OCI-LY3 (cell line): Measurements from ENCODE around the gene RAD51B.

Source experiments
- H2AFZ ChIP-seq: fragments of 200-600, 300-600 bp; shearing (Covaris generic); 2 replicates; pipeline ENCODE4 v1.6.0; 2014; ENCODE audit warnings: antibody characterized with exemption, low read depth, low read length
- H3K27ac ChIP-seq: fragments of 200-600, 300-600 bp; sonication (generic); 2 replicates; pipeline ENCODE4 v1.5.1; 2014; ENCODE audit warnings: mild to moderate bottlenecking, low read length, moderate library complexity, mixed read lengths
- H3K27me3 ChIP-seq: fragments of 200-600, 300-600 bp; sonication (generic); 2 replicates; pipeline ENCODE4 v1.6.1; 2014; ENCODE audit warnings: low read depth, low read length, mixed read lengths
- H3K36me3 ChIP-seq: fragments of 200-600, 300-600 bp; sonication (generic); replicated peaks from 2 replicates; pipeline ENCODE3; 2014; ENCODE audit warnings: low read depth, low read length, mixed read lengths
- H3K4me1 ChIP-seq: fragments of 300-600, 200-600 bp; sonication (generic); 2 replicates; pipeline ENCODE4 v1.6.1; 2014; ENCODE audit warnings: low read length, mixed read lengths
- H3K4me2 ChIP-seq: fragments of 200-600, 300-600 bp; sonication (generic); 2 replicates; pipeline ENCODE4 v1.6.1; 2014; ENCODE audit warnings: low read length, mixed read lengths
- H3K4me3 ChIP-seq: fragments of 300-600, 200-600 bp; sonication (generic); 2 replicates; pipeline ENCODE4 v1.5.1; 2014; ENCODE audit warnings: antibody characterized with exemption, mild to moderate bottlenecking, low read length, moderate library complexity
- H3K79me2 ChIP-seq: fragments of 300-600, 200-600 bp; shearing (Covaris generic); 2 replicates; pipeline ENCODE4 v1.6.1; 2014; ENCODE audit warnings: mild to moderate bottlenecking, low read length, mixed read lengths
- H3K9ac ChIP-seq: fragments of 300-600, 200-600 bp; shearing (Covaris generic); 2 replicates; pipeline ENCODE4 v1.6.0; 2014; ENCODE audit warnings: mild to moderate bottlenecking, low read length, moderate library complexity
- H3K9me3 ChIP-seq: fragments of 200-600, 300-600 bp; shearing (Covaris generic); 2 replicates; pipeline ENCODE4 v1.6.1; 2014; ENCODE audit warnings: low read length, mixed read lengths; ENCODE audit not compliant: insufficient read depth
- H4K20me1 ChIP-seq: fragments of 200-600, 300-600 bp; sonication (generic); 2 replicates; pipeline ENCODE4 v1.6.1; 2016; ENCODE audit warnings: low read length, mixed read lengths; ENCODE audit not compliant: insufficient read depth
- CTCF ChIP-seq: fragments of 200-600, 300-600 bp; sonication (generic); IDR thresholded peaks from 2 replicates; pipeline ENCODE4 v1.5.1; 2014; ENCODE audit warnings: antibody characterized with exemption, low read length, low read depth
- EZH2phosphoT487 ChIP-seq: fragments of 200-600 bp; shearing (Covaris generic); IDR thresholded peaks from 2 replicates; pipeline ENCODE4 v1.6.1; 2018; ENCODE audit warnings: antibody characterized with exemption, mixed run types, low read depth

Gene RAD51B

DNA sequence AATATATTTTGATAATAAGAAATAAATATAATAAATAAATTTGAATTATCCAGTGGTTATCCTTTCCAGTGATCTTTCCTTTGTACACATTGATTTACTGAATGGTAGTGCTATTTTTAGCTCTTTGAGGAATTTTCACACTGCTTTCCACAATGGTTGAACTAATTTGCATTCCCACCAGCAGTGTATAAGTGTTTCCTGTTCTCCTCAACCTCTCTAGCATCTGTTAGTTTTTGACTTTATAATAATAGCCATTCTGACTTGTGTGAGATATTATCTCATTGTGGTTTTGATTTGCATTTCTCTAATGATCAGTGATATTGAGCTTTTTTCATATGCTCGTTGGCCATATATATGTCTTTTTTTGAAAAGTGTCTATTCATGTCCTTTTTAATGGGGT, 333.7 kb downstream of the RAD51B start:
- H3K27me3 ChIP-seq = no peaks in the 10 kb centered on the region
- no peaks in the 10 kb centered on the region for H3K4me1 ChIP-seq
- no peak overlapping the region for H3K27ac ChIP-seq
- H3K4me2 ChIP-seq = no peak overlapping the region
- peaks cover 3% of the 10 kb centered on the region for H3K36me3 ChIP-seq
- no peak overlapping the region for H3K9ac ChIP-seq
- TF ChIP-seq CTCF (no peak), EZH2phosphoT487 (no peak)
- no peaks in the 10 kb centered on the region for H4K20me1 ChIP-seq
- no peaks in the 10 kb centered on the region; the same call in 1 of the 2 replicates for H3K9me3 ChIP-seq
- H2AFZ ChIP-seq = no peak overlapping the region
- no peaks in the 10 kb centered on the region for H3K79me2 ChIP-seq
- no peak overlapping the region for H3K4me3 ChIP-seq

DNA sequence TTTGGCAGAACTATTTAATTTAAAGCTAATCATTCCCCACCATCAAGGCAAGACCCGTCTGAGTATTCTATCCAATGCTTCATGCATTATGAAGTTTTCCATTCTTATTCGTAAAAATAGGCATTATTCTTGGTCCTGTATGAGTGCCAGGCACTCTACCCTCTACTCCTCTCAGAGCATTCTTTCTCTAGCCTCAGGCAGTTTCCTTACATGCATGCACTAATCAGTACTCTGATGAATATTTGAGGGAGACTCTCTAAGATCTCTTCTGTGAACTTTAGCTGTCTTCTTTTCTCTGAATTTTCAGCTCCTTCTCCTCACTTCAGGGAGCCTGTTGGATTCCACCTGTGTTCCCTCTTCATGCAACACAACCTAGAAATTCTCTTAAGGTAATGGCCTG, 334.7 kb downstream of the RAD51B start:
- Histone ChIP-seq H3K4me2 (no peak overlapping the region), H3K27ac (no peak overlapping the region), H2AFZ (no peak overlapping the region), H4K20me1 (no peaks in the 10 kb centered on the region), H3K9ac (no peak overlapping the region), H3K79me2 (no peaks in the 10 kb centered on the region), H3K4me3 (no peak overlapping the region), H3K9me3 (no peaks in the 10 kb centered on the region; the same call in 1 of the 2 replicates), H3K27me3 (no peaks in the 10 kb centered on the region), H3K36me3 (peaks cover 3% of the 10 kb centered on the region), H3K4me1 (no peaks in the 10 kb centered on the region)
- no peak for TF ChIP-seq CTCF
- no peak for TF ChIP-seq EZH2phosphoT487

GRCh38 chr14:68157971-68158371, 338.4 kb downstream of the RAD51B start:
- Histone ChIP-seq H3K79me2 (no peaks in the 10 kb centered on the region), H3K4me1 (no peaks in the 10 kb centered on the region), H3K4me3 (no peak overlapping the region), H3K27ac (no peak overlapping the region), H2AFZ (no peak overlapping the region), H3K9me3 (no peaks in the 10 kb centered on the region; the same call in 1 of the 2 replicates), H4K20me1 (no peaks in the 10 kb centered on the region), H3K27me3 (no peaks in the 10 kb centered on the region), H3K4me2 (no peak overlapping the region), H3K36me3 (no peaks in the 10 kb centered on the region), H3K9ac (no peak overlapping the region)
- TF ChIP-seq EZH2phosphoT487 (no peak), CTCF (no peak)

GRCh38 chr14:68158640-68159039, 339.1 kb downstream of the RAD51B start:
- H3K4me1 ChIP-seq = no peaks in the 10 kb centered on the region
- no peaks in the 10 kb centered on the region for H3K79me2 ChIP-seq
- H3K9ac ChIP-seq = no peak overlapping the region
- H3K4me2 ChIP-seq = no peak overlapping the region
- no peaks in the 10 kb centered on the region for H3K36me3 ChIP-seq
- H3K27me3 ChIP-seq = no peaks in the 10 kb centered on the region
- no peak overlapping the region for H3K4me3 ChIP-seq
- no peaks in the 10 kb centered on the region for H3K9me3 ChIP-seq
- H3K27ac ChIP-seq = no peak overlapping the region
- H4K20me1 ChIP-seq = no peaks in the 10 kb centered on the region
- TF ChIP-seq EZH2phosphoT487 = no peak
- no peak for TF ChIP-seq CTCF
- no peak overlapping the region for H2AFZ ChIP-seq
